HG03378 (cell line): ENCODE data around the gene KY.

Source experiments
- ATAC-seq: cut with Tn5 transposase; IDR thresholded peaks from one replicate; pipeline ENCODE4 v1.9.1; 2021; ENCODE audit warnings: mild to moderate bottlenecking, moderate library complexity; ENCODE audit not compliant: unreplicated experiment

The KY gene

DNA sequence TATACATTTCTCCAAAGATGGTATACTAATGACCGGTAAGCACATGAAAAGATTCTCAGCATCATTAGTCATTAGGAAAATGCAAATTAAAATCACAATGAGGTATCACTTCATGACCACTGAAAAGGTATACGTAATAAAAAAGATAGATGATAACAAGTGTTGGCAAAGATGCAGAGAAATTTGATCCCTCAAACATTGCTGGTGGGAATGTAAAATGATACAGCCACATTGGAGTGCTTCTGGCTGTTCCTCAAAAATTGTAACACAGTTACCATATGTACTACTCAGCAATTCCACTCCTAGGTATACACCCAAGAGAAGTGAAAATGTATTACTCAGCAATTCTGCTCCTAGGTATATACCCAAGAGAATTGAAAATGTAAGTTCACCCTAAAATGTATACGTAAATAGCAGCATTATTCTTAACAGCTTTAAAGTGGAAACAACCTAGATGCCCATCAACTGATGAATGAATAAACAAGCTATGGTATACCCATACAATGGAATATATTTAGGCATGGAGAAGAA lies 25.0 kb upstream of the KY start:
- no peak for ATAC-seq

DNA sequence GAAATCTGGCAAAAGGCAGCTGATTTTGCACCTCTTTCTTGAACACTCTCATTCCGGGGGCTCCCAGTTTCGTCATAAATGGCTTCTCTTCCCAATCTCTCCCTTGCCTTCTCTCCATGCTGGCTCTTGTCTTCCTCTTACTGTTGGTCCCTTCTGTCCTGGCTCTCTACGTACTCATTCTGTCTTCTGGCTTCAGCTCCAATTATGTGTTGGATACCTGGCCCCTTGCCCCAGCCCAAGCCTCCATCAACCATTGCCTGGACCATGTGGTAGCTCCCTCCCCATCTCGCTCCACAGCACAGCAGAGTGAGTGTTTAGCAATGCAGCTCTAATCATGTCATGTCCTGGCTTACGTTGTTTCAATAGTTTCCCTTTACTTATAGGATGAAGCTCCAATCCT lies 21.7 kb upstream of the KY start:
- no peak for ATAC-seq

DNA sequence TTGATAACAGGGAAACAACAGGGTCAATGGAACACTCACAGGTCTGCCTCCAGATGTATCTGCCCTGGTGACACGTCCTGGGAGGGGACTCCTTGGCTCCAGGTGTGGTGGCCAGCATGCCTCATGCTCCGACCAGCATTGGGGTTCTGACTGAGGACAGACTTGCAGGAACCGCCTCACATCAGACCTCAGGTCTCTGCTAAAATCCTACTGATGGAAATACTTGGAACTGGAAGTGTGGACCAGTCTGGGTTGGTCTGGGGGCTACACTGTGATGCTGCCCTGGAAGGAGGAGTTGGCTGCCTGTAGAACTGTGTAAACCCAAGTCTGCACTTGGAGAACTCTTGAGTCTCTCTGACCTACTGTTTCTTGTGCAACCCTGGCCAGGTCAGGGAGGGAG lies 17.1 kb upstream of the KY start:
- ATAC-seq: no peak

DNA sequence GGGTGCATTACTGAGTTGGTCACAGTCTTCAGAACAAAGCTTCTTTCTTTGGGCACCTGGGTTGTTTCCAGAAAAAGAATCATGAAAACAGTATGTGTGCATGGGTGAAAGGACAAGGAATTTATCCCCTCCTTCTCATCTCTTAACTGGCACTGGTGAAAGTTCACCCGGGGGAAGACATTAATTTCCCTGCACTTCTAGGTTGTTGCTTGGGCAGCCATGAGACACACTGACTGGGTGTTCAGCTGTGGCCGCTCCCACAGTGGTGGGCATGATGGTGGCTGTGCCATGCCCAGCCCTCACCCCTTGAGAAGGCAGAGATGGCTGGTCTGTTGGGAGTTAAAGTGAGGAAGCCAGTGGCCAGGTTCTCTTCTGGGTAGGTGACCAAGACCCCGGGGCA lies 16.6 kb upstream of the KY start:
- ATAC-seq: no peak

DNA sequence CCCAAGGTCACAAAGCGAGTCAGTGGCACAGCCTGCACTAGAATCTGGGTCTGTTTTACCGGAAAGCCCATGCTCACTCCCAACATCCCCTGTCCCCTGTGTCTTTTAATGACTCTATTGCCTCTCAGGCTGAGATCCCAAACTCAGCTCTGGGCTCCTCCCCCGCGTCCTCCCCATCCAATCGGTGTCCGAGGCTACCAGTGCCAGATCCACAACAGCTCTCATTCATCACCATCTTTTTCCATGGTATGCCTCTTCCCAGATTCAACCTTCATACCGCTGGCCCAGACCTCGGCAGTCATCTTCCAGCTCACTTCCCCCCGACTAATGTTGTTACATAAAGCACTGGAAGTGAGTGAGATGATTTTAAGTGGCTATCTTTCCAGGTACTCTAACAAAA lies 16.1 kb upstream of the KY start:
- no peak for ATAC-seq

DNA sequence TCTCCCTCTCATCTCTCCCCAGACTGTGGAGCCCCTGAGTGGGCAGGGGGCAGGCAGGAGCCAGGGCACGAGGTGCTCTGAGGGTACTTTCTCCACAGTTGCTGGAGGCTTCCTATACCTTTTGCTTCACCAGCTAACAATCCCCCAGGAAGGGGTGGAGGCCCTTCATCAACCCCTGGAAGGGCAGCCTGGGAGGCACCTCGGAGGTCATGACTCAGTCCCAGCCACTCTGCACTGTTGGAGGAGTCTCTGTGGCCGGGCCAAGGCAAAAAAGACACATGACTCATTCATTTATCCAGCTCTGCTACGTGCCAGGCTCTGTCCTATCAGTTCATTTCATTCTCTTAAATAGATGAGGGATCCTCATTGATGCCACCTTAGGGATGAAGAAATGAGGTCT lies 15.6 kb upstream of the KY start:
- no peak for ATAC-seq

DNA sequence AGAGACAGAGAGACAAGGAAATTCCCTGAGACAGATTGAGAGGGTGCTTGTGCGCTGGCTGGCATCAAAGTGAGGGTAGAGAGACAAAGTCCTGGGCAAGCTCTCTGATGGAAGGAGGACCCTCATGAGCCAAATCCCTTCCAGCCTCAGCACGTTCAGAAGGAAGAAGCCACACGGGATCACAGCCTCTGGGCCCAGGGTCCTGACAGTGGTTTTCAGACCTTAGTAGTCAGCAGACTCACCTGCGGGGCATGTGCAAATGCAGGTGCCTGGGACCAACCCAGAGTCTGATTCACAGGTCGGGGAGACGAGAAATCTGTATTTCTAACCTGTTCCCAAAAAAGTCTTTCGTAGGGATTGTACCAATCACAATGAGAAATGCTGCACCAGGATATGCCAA lies 15.2 kb upstream of the KY start:
- ATAC-seq: no peak

DNA sequence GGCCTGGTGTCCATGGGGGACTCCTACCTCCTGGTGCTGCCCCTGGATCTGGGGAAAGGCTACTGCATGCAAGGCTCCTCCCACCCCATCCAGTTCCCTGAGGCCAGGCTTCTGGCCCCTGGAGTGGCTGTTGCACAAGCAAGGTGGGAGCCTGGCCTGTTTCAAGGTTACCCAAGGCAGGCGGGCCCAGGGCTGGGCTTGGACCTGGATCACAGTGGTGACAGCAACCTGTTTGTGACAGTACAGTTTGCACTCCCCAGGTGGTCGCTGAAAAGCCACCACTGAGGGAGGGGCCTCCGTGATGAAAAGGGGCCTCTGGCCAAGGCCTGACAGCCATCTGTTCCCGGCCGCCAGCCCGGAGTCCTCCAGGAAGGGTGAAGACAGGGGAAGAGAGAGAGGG lies 14.4 kb upstream of the KY start:
- ATAC-seq: no peak

DNA sequence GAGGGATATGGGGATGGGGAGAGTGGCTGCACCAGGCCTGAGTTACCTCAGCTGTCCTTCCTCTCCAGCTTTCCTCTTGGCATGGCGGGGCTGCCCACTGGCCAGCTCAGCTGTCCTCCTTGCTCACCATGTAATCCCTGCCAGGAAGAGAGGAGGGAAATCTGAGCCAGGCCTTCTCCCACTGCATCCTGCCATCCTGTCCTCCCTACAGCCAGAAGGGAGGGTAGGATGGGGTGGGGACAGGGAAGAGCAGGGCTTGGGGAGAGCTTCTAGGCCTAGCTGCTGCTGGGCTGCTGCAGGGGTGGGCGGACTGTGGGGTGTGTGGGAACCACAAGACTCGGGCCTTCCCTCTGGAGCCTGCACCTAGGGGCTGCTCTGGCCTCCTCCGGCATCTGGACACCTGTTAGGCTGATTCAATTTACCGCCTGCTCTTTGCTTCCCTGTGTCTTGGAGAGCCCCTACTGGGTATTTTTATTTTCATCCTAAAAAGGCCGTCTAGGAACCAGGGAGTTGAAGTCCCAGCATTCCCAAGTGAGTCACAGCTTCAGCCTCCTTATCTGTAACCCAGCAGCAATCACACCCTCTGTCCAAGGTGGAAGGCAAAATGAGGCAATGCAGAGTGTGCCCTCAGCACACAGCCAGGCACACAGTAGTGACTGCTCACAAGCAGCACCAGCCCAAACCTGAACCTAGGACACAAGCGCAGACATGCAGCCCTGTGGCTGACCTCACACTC lies 13.1 kb upstream of the KY start:
- ATAC-seq: no peak

DNA sequence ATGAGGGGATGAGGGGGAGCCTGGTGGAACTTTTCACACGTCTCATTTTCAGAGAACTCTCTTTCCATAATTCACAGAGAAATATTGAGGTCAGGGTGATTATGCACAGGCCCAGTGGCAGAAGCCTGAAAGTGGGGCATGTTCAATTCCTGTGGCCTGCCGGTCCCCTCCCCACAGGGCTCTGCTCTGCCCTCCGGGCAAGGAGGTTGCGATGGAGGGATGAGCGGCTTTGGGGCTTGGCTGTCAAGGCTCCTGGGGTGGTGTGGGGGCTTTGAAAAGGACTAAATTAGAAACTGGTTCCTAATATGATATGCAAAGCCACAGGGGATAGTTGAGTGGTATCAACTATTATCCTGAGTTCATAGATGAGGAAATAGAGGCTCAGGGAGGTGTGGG lies 9.2 kb upstream of the KY start:
- ATAC-seq: no peak

DNA sequence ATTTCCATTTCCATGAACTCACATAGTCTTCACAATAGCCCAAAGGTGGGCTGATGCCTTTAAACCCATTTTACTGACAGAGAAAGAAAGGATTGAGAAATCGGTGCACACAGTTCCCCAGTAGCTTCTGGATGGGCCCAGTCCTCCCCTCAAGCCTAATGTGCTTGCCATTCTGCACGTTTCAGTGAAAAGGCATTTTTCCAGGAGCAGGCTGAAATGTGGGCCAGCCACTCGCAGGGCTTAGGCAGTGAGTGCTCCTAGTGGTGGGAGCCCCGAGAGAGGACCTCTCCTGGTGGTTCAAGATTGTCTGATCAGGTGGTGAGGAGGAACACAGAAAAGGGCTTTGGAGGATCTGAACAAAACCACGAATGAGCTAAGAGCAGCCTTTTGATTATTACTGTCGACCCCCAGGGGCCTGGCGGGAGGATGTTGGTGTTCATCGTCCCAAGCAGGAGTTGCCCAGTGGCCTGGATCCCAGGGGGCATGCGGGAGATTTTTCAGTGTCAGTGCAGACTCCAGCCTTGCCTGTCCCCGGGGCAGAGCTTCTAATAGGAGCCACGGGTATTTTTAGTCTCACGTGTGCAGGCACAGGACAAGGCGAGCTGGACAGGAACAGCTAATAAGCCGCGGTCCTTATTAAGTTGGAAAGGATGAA lies 8.7 kb upstream of the KY start:
- no peak for ATAC-seq

DNA sequence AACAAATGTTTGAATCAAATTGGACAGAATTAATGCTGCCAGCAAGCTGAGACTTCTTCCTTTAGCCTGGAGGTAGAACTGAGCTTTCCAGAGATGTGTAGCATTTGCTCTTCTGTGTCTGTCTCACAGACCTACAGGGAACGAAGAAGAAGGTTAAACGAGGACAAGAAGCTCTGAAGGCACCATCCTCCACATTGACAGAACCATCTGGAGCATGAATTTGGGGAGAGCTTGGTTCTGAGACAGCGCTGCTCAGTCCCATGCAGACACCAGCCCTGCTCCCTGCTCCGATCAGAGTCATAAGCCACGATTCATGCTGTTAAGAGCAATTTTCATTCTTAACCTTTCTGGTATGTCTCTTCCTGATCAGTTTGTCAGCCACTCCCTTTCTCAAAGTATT lies 7.7 kb upstream of the KY start:
- ATAC-seq: no peak

DNA sequence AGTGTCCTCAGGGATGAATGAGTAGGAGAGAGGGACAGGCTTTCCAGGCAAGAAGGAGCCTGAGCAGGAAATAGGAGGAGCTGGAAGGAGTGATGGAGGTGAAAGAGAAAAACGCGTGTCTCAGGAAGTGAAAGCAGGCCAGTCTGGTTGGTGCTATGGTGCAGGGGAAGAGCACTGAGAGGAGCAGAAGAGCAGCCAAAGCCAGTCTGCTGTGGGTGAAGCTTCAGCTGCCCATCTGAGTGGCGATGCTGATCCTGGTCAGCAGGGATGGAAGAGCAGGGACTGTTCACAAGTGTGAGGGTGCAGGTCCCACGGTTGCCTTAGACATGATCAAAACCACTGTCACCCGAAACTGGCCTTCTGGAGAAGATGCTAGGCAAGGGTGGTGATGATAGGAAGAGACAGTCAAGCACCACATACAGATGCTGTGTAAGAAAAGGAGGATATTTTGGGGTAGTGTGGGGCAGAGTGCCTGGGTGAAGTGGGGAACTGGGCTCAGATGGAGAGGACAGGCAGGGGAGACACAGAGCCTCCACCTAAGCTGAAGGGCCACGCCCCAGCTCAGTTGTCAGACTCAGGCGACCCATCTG lies 5.5 kb upstream of the KY start:
- ATAC-seq: no peak

DNA sequence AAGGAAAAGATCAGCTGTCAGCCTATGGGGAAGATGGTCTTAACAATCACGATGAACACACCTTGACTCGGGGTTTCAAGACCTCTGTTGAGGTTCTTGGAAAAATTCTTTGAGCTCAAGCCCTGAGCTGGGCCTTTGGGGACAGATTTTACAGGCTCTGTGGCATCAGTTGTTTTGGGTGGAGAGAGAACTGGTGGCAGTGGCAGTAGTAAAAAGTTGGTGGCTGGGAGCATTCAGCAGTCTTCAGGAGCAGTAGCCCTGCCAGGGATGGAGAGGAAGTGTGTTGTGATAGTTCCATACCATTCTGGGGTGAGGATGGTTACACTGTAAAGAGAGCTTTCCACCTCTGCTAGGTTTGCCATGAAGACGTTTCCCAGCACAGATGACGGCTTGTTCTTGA lies 4.9 kb upstream of the KY start:
- ATAC-seq: no peak

DNA sequence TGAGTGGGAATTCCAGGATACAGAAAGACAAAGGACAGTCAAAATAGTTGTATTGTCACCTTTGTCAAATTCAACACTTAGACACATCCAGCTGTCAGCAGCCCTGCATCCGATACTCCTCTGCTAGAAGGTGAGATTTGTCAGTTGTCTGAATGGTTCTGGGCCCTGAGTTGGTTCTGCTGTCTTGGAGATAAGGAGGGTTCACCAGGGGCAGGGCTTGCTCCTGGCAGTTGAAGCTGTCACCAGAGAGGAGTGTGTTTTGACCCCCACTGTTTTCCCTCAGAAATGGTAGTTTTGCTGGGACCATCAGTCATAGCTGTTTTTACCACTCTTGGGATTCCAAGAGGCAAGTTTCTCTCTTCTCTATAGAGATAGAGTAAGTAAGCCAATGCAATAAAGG lies 3.2 kb upstream of the KY start:
- ATAC-seq: no peak

DNA sequence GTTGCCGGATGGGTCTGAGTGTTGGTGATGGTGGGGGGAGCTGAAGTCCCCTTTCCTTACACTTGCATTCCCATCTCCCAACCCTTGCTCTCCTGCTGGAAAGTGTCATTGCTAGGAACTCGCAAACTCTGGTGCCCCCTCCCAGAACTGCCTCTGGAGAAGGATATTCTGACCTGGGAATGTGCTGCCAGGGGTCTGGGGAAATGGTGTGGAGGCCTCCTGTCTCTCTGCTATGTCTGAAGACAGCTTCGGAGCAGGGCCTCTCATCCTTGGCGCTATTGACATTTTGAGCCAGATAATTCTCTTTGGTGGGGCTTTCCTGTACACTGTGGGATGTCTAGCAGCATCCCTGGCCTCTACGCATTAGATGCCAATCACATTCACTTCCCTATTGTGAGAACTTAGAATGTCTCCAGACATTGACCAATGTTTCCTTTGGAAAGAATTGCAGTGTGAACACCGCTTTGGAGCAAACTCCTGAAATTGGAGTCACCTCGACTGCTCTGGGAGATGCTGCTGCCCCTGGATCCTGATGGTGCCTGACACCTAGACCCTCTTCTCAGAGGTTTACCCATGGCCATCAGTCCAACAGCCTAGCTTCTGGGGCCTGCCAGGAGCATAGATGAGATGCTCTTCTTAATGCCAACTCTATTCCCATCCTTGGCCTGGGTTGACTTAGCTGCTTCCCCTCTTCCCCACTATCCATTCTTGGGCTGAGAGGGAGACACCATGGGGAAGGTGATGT lies 2.2 kb upstream of the KY start:
- no peak for ATAC-seq

DNA sequence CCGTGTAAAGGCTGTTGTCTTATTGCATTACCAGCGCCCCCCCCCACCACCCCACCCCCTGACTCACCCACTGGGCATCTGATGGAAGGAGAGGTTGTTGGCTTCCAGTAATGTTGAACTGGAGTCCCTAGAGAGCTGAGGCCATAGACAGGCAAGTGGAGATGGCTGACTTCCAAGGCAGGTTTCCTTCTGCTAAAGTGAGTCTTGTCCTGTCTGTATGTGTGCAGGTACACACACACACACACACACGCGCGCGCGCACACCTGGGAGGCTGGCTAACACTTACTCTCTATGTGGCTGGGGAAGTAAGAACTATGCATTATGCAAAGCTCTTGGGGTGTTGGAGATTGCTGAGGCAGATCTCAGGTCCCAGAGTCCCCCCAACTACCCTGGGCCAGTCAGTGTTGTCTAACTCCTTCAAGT lies 1.6 kb upstream of the KY start:
- ATAC-seq: no peak

DNA sequence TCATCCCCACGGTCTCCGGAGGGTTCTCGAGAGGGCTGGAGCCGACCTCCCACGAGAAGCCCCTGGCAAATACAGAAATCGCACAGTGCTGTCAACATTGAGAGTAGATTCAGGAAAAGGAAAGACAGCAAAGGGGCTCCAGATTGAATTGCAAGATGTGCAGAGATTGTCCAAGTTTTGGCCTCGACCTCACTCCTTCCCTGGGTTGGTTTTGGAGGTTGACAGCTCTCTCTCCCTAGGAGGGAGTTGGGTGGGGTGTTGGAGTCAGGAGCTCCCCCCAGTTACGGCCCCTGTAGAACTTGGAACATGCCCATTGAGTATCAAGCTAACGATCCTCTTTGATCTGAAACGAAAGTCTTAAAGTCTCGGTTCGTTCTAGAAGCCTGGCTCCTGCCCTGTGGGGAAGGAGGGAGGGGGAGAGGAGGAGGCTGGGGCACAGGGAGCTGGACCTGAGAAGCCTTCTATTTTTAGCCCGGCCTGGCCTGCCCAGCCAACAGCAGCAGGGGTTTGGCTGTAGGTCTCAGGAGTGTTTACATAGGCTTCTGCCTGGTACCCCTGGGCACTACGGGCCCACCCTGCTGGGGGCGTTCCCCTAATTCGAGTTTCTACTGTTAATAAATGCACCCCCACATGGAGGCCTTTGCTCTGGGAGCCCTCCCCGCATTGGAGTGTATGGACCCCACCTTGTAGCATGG lies 672 bp upstream of the KY start:
- no peak for ATAC-seq

DNA sequence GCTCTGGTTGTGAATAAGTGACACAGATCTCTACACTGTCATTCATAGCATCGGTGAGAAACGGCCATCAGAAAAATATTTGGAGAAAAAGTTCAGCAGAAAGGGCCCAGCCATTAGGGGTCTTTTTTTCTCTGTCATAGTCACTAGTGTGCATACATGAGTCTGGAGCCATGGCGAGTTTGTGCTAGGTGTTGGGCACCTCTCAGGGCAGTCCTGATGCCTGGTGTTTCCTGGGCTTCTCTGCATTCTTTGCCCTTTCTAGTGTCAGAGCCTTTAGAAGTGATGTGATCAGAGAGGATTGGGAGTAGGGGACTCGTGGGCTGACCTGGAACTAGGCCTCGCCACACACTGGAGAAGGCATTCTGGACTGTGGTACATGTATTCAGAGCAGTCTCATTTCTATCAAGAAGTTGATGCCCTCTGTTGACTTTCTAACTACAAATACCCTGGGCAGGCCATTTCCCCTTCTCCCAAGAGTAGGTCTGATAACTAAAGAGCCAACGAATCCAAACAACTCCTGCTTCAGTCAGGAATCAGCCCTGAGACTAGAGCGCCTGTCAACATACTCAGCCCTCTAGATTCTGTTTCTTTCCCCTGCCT lies 1.6 kb downstream of the KY start:
- ATAC-seq: no peak

DNA sequence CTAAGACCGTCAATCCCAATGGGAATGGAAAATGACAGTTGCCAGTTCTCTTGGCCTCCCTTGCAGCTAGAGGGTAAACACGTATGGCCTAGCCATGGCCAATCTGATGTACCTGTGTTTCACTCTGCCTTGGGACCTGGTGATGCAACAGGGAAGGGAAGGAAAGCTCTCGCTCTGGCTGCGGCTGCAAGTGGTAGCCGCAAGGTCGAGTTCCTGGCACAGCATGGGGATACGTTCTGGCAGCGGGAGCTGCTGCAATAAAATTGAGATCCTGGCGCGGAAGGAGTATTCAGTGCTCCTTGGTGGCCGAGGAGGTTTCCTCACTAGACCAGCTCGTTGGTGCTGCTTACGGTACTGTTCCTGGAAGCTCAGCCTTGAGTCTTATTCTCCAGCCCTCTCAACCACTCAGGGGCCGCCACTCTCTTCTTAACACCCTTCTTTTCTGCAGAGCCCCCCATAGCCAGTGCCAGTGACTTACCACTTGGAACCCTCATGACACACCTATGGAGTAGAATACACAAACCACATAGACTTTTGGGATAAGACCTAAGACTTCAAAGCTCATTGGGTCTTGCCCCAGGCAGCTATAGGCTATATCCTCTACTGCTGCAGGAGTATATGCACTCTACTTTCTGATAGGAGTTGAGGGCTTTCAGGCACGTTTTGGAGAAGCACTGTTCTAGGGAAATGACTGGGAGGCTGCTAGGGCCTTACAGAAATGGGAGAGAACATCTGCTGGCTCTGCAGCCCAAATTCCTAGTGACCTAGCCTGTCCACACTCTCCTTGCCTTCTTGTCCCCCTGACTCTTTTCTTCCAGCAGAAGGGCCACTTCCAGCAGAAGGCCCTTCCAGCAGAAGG lies 2.7 kb downstream of the KY start:
- ATAC-seq: no peak
